ENCODE data around the gene FANCG. TPM values are rescaled to one million over a fixed set of nuclear protein-coding genes. Genes with fewer than 3 reads are reported as not detected.

FANCG gene
- polyA plus RNA-seq, 1 experiment = 9.1 TPM

GRCh38 chr9:35102769-35103659 lies 23.3 kb upstream of the FANCG start, which contains the start of gene STOML2:
Gene STOML2, minus strand, starts transcription at chr9:35103131. Its CDS starts 37 bp downstream, at chr9:35103094.
- H3K9me3 ChIP-seq (ENCODE audit: control insufficient read depth, insufficient read depth, low read length) = no peaks in the 10 kb centered on the region; the same call in 1 of the 2 replicates
- CTCF ChIA-PET = interaction anchor here (0.7 to 1.5 kb wide), 5 partner anchors 11 to 375 kb away, joined by 3 read pairs; no protein-coding TSS in a partner anchor
- TF ChIP-seq, protein P1, sequence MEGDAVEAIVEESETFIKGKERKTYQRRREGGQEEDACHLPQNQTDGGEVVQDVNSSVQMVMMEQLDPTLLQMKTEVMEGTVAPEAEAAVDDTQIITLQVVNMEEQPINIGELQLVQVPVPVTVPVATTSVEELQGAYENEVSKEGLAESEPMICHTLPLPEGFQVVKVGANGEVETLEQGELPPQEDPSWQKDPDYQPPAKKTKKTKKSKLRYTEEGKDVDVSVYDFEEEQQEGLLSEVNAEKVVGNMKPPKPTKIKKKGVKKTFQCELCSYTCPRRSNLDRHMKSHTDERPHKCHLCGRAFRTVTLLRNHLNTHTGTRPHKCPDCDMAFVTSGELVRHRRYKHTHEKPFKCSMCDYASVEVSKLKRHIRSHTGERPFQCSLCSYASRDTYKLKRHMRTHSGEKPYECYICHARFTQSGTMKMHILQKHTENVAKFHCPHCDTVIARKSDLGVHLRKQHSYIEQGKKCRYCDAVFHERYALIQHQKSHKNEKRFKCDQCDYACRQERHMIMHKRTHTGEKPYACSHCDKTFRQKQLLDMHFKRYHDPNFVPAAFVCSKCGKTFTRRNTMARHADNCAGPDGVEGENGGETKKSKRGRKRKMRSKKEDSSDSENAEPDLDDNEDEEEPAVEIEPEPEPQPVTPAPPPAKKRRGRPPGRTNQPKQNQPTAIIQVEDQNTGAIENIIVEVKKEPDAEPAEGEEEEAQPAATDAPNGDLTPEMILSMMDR (IDR thresholded peaks at IDR 0.05; ENCODE audit: low read depth, low read length) = no peak
- peak within 1 kb of the TSS; percentile 82 for H3K4me3 ChIP-seq (ENCODE audit: low read depth, low read length)
- peak within 1 kb of the TSS; percentile 55 for H3K27ac ChIP-seq (ENCODE audit: low read depth, low read length)
- H3K27me3 ChIP-seq (ENCODE audit: control insufficient read depth, insufficient read depth, low read length) = no peaks in the 10 kb centered on the region
- peak; percentile 90 for DNase-seq (ENCODE audit: low read depth, low spot score)
- POLR2A ChIA-PET = interaction anchor here (0.9 to 2.3 kb wide), 5 partner anchors 8 to 31 kb away, joined by 3 to 12 read pairs (median 9); partner anchors contain the start of genes ATOSB, FANCG and VCP

- ChIA-PET CTCF (interaction anchor here (0.6 to 1.5 kb wide), 4 partner anchors 22 to 203 kb away, joined by 3 read pairs; no protein-coding TSS in a partner anchor), POLR2A (interaction anchor here (1.3 to 2.3 kb wide), 3 partner anchors 9 to 30 kb away, joined by 6 to 12 read pairs (median 11); partner anchors contain the start of gene VCP)
- Histone ChIP-seq H3K27ac (ENCODE audit: low read depth, low read length) (peak overlapping the region; percentile 48), H3K27me3 (ENCODE audit: control insufficient read depth, insufficient read depth, low read length) (no peaks in the 10 kb centered on the region), H3K4me3 (ENCODE audit: low read depth, low read length) (peak overlapping the region; percentile 82), H3K9me3 (ENCODE audit: control insufficient read depth, insufficient read depth, low read length) (no peaks in the 10 kb centered on the region; the same call in 1 of the 2 replicates)
- DNase-seq (ENCODE audit: low read depth, low spot score) = no peak
- TF ChIP-seq, protein P1 (IDR thresholded peaks at IDR 0.05; ENCODE audit: low read depth, low read length) = no peak
These were observed 22.7 kb upstream of the FANCG start for GRCh38 chr9:35102465-35102768.

DNA sequence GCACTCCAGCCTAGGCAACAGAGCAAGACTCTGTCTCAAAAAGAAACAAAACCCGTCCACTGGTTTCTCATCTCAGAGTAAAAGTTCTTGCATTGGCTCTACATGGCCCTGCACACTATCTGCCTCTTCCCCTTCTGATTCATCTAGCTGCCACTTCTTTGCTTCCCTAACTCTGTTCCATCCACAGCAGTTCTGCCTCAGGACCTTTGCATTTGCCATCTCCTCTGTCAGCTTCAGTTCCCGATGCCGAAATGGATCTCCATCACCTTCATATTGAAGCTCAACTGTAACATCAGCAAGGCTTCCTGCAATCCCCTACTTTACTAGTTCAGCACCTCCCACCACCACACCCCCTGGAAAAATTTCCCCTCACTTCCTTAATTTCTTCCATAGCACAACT lies 17.8 kb upstream of the FANCG start:
- no peak overlapping the region for H3K27ac ChIP-seq (ENCODE audit: low read depth, low read length)
- no peak for DNase-seq (ENCODE audit: low read depth, low spot score)
- ChIA-PET POLR2A (interaction anchor here (0.7 kb wide), 1 partner anchor 603 kb away, joined by 3 read pairs; no protein-coding TSS in a partner anchor), CTCF (interaction anchor here (1.8 to 4.2 kb wide), 3 partner anchors 113 to 199 kb away, joined by 7 to 115 read pairs (median 9); no protein-coding TSS in a partner anchor)
- no peaks in the 10 kb centered on the region for H3K27me3 ChIP-seq (ENCODE audit: control insufficient read depth, insufficient read depth, low read length)
- TF ChIP-seq, protein P1 (IDR thresholded peaks at IDR 0.05; ENCODE audit: low read depth, low read length) = no peak
- no peak overlapping the region for H3K4me3 ChIP-seq (ENCODE audit: low read depth, low read length)
- no peaks in the 10 kb centered on the region; the same call in 1 of the 2 replicates for H3K9me3 ChIP-seq (ENCODE audit: control insufficient read depth, insufficient read depth, low read length)

GRCh38 chr9:35096035-35096849 lies 16.5 kb upstream of the FANCG start, which contains the start of gene PIGO:
Gene PIGO, minus strand, starts transcription at chr9:35096591. Its CDS starts 1,026 bp downstream, at chr9:35095565.
- no peak for DNase-seq (ENCODE audit: low read depth, low spot score)
- ChIA-PET POLR2A (interaction anchor here (0.5 to 1.1 kb wide), 2 partner anchors 24 to 437 kb away, joined by 3 to 6 read pairs; no protein-coding TSS in a partner anchor), CTCF (interaction anchor here (0.6 to 4.2 kb wide), 31 partner anchors 9 to 457 kb away, joined by 3 to 115 read pairs (median 4); partner anchors contain the start of genes DNAJB5, FANCG and VCP)
- no peaks in the 10 kb centered on the region for H3K27me3 ChIP-seq (ENCODE audit: control insufficient read depth, insufficient read depth, low read length)
- peak within 1 kb of the TSS; percentile 93 for H3K4me3 ChIP-seq (ENCODE audit: low read depth, low read length)
- peak within 1 kb of the TSS; percentile 76 for H3K27ac ChIP-seq (ENCODE audit: low read depth, low read length)
- TF ChIP-seq, protein P1 (IDR thresholded peaks at IDR 0.05; ENCODE audit: low read depth, low read length) = peak; percentile 88
- H3K9me3 ChIP-seq (ENCODE audit: control insufficient read depth, insufficient read depth, low read length) = no peaks in the 10 kb centered on the region; the same call in 1 of the 2 replicates

Measured in AG04450 (cell line).